Measurements from ENCODE around the gene NNAT.
"Not testable (repeated sequence)": the region's sequence is repeated elsewhere in the genome, so short reads cannot be mapped to it uniquely, and the experiment has no call there.

DNA sequence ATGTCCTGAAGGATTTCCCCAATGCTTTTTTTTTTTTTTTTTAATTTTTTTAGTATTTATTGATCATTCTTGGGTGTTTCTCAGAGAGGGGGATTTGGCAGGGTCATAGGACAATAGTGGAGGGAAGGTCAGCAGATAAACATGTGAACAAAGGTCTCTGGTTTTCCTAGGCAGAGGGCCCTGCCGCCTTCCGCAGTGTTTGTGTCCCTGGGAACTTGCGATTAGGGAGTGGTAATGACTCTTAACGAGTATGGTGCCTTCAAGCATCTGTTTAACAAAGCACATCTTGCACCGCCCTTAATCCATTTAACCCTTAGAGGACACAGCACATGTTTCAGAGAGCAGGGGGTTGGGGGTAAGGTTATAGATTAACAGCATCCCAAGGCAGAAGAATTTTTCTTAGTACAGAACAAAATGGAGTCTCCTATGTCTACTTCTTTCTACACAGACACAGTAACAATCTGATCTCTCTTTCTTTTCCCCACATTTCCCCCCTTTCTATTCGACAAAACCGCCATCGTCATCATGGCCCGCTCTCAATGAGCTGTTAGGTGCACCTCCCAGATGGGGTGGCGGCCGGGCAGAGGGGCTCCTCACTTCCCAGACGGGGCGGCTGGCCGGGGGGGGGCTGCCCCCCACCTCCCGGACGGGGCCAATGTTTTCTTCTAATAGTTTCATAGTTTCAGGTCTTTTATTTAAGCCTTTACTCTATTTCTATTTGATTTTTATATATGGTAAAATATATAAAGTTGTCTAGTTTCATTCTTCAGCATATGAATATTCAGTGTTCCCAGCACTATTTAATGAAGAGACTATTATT lies 29.3 kb downstream of the NNAT start:
- not testable (repeated sequence) for TF ChIP-seq CTCF (IDR thresholded peaks at IDR 0.05; ENCODE audit: low read depth, low read length, missing input control); GABPA (IDR thresholded peaks at IDR 0.05 in 1 of 2, conservative IDR thresholded peaks at IDR 0.05 in 1 of 2); RAD21 (IDR thresholded peaks at IDR 0.05); REST (IDR thresholded peaks at IDR 0.05); YY1 (IDR thresholded peaks at IDR 0.05); SP1 (IDR thresholded peaks at IDR 0.05); JUND (IDR thresholded peaks at IDR 0.05)
- TF ChIP-seq, protein P1, sequence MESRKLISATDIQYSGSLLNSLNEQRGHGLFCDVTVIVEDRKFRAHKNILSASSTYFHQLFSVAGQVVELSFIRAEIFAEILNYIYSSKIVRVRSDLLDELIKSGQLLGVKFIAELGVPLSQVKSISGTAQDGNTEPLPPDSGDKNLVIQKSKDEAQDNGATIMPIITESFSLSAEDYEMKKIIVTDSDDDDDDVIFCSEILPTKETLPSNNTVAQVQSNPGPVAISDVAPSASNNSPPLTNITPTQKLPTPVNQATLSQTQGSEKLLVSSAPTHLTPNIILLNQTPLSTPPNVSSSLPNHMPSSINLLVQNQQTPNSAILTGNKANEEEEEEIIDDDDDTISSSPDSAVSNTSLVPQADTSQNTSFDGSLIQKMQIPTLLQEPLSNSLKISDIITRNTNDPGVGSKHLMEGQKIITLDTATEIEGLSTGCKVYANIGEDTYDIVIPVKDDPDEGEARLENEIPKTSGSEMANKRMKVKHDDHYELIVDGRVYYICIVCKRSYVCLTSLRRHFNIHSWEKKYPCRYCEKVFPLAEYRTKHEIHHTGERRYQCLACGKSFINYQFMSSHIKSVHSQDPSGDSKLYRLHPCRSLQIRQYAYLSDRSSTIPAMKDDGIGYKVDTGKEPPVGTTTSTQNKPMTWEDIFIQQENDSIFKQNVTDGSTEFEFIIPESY (IDR thresholded peaks at IDR 0.05) = not testable (repeated sequence)
